Breast epithelium (tissue), 4 donors: ENCODE results near the gene SYNPO2. TPM values are rescaled to one million over a fixed set of nuclear protein-coding genes. Genes with fewer than 3 reads are reported as not detected.

Source experiments
- DNase-seq, 2 donors: peaks; one replicate each; pipeline ENCODE4 v3.0.0-alpha.2; 2019; ENCODE audit warnings: low spot score in 2 of 2
- H3K27ac ChIP-seq, 2 donors: fragments of 200-600 bp; sonication (generic) in 1 of 2; one replicate each; pipeline ENCODE4 v1.5.1; 2016 to 2019; ENCODE audit warnings: mild to moderate bottlenecking in 1 of 2
- H3K27me3 ChIP-seq, 2 donors: fragments of 200-600 bp; sonication (generic) in 1 of 2; one replicate each; pipeline versions ENCODE4 v1.5.1 to v1.6.0; 2017 to 2019; ENCODE audit warnings: control low read depth in 1 of 2, mild to moderate bottlenecking in 1 of 2
- H3K36me3 ChIP-seq: fragments of 200-600 bp; one replicate; pipeline ENCODE4 v1.5.1; 2019
- H3K4me1 ChIP-seq, 2 donors: fragments of 200-600 bp; sonication (generic); one replicate each; pipeline ENCODE4 v1.5.1; 2016 to 2019; ENCODE audit warnings: control low read depth in 1 of 2
- H3K4me3 ChIP-seq, 3 donors: fragments of 200-600 bp; sonication (generic); 1 replicate in 2 of 3; 2 replicates in 1 of 3; pipeline ENCODE4 v1.5.1; 2016 to 2019; ENCODE audit warnings: mild to moderate bottlenecking in 3 of 3, moderate library complexity in 2 of 3
- H3K9me3 ChIP-seq, 2 donors: fragments of 200-600 bp; sonication (generic) in 1 of 2; one replicate each; pipeline ENCODE4 v1.5.1; 2016 to 2019; ENCODE audit warnings: control low read depth in 1 of 2
- POLR2A ChIP-seq: fragments of 450-650 bp; IDR thresholded peaks from one replicate; pipeline ENCODE4 v1.6.1; 2016; ENCODE audit warnings: antibody characterized with exemption, mild to moderate bottlenecking, moderate library complexity
- POLR2AphosphoS5 ChIP-seq, 3 donors: sonication (generic); formaldehyde crosslinking; IDR thresholded peaks; one replicate each; pipeline ENCODE4 v1.6.1; 2017; ENCODE audit warnings: antibody characterized with exemption in 3 of 3
- intact Hi-C: fragments of 100-400 bp; cut with DNase I; formaldehyde crosslinking; loops from one replicate; pipeline ENCODE4 v1.15.1; 2023; ENCODE audit warnings: low total_unique reads
- total RNA-seq, 3 donors: library from RNA; depleted of rRNA; stranded (reverse); fragments of >200 nt; gene quantifications; one replicate each; pipeline ENCODE4 v1.1.0, GENCODE V29; 2016
- TF ChIP-seq, protein P1 (sequence below), 3 donors: fragments of 450-650 bp; IDR thresholded peaks; one replicate each; pipeline ENCODE4 v1.5.1; 2016 to 2017; ENCODE audit warnings: antibody characterized with exemption in 3 of 3, mild to moderate bottlenecking in 3 of 3, moderate library complexity in 3 of 3

SYNPO2 gene
- total RNA-seq, 3 donors from 2014 or later = 30.2 to 90.1 (median 52.7) TPM

DNA sequence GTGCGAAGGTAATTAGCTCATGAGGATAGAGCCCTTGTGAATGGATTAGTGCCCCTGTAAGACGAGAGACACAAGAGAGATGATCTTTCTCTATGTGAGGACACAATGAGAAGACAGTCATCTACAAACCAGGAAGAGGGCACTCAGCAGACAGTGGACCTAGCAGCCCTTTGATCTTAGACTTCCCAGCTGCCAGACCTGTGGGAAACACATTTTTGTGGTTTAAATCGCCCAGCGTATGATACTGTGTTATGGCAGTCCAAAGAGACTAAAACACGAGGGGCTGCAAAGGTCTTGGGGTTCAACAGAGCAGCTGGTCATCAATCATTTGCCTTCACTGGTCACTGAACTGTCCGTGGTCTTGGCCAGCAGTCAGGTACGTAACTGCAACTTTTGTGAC lies 9.2 kb upstream of the SYNPO2 start:
- no peaks in the 10 kb centered on the region for H3K9me3 ChIP-seq
- no peaks in the 10 kb centered on the region for H3K4me1 ChIP-seq
- H3K36me3 ChIP-seq = no peaks in the 10 kb centered on the region
- H3K4me3 ChIP-seq = no peak overlapping the region
- intact Hi-C loops = no loop called here
- H3K27me3 ChIP-seq = no peaks in the 10 kb centered on the region
- no peak overlapping the region for H3K27ac ChIP-seq
- no peak for DNase-seq
- TF ChIP-seq, protein P1, sequence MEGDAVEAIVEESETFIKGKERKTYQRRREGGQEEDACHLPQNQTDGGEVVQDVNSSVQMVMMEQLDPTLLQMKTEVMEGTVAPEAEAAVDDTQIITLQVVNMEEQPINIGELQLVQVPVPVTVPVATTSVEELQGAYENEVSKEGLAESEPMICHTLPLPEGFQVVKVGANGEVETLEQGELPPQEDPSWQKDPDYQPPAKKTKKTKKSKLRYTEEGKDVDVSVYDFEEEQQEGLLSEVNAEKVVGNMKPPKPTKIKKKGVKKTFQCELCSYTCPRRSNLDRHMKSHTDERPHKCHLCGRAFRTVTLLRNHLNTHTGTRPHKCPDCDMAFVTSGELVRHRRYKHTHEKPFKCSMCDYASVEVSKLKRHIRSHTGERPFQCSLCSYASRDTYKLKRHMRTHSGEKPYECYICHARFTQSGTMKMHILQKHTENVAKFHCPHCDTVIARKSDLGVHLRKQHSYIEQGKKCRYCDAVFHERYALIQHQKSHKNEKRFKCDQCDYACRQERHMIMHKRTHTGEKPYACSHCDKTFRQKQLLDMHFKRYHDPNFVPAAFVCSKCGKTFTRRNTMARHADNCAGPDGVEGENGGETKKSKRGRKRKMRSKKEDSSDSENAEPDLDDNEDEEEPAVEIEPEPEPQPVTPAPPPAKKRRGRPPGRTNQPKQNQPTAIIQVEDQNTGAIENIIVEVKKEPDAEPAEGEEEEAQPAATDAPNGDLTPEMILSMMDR (IDR thresholded peaks at IDR 0.05) = no peak
- TF ChIP-seq POLR2AphosphoS5 (IDR thresholded peaks at IDR 0.05) (no peak), POLR2A (no peak)

- Histone ChIP-seq H3K4me1 (no peaks in the 10 kb centered on the region), H3K9me3 (no peaks in the 10 kb centered on the region), H3K27me3 (no peaks in the 10 kb centered on the region), H3K36me3 (no peaks in the 10 kb centered on the region), H3K27ac (no peak overlapping the region), H3K4me3 (no peak overlapping the region)
- peak in 1 of 2 donors; percentile 42 for DNase-seq
- no peak for TF ChIP-seq POLR2A
- no peak for TF ChIP-seq POLR2AphosphoS5 (IDR thresholded peaks at IDR 0.05)
- TF ChIP-seq, protein P1 (IDR thresholded peaks at IDR 0.05) = no peak
- intact Hi-C loops = no loop called here
Measured at GRCh38 chr4:118881512-118882146, 7.0 kb upstream of the SYNPO2 start.

- Histone ChIP-seq H3K36me3 (no peaks in the 10 kb centered on the region), H3K27ac (no peak overlapping the region), H3K4me1 (no peaks in the 10 kb centered on the region), H3K27me3 (no peaks in the 10 kb centered on the region), H3K9me3 (no peaks in the 10 kb centered on the region), H3K4me3 (no peak overlapping the region)
- no peak for DNase-seq
- TF ChIP-seq POLR2AphosphoS5 (IDR thresholded peaks at IDR 0.05) (no peak), POLR2A (no peak)
- TF ChIP-seq, protein P1 (IDR thresholded peaks at IDR 0.05) = no peak
- intact Hi-C loops = no loop called here
Measured at GRCh38 chr4:118883861-118884260, 4.8 kb upstream of the SYNPO2 start.

DNA sequence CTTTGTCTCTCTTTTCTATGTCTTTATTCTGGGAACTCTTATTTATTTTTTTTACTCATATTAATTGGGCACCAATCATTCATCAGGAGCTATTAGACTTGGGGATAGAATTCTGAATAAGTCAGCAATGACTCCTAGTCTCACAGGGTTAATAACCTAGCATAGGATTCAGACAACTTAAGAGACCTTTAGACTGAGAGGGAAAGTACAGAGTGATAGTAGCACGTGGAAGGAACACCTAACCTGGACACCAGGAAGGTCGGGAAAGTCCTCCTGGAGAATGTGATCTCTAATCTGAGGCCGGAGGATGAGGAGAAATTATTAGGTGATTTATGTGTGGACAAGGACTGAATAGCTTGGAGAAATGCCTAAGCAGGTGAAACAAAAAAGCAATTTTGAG lies 3.9 kb upstream of the SYNPO2 start:
- H3K27ac ChIP-seq = no peak overlapping the region
- DNase-seq = no peak
- H3K27me3 ChIP-seq = no peaks in the 10 kb centered on the region
- H3K4me1 ChIP-seq = no peaks in the 10 kb centered on the region
- TF ChIP-seq POLR2AphosphoS5 (IDR thresholded peaks at IDR 0.05) = no peak
- TF ChIP-seq, protein P1 (IDR thresholded peaks at IDR 0.05) = no peak
- no peak for TF ChIP-seq POLR2A
- H3K36me3 ChIP-seq = no peaks in the 10 kb centered on the region
- H3K9me3 ChIP-seq = no peaks in the 10 kb centered on the region
- H3K4me3 ChIP-seq = no peak overlapping the region
- intact Hi-C loops = no loop called here

DNA sequence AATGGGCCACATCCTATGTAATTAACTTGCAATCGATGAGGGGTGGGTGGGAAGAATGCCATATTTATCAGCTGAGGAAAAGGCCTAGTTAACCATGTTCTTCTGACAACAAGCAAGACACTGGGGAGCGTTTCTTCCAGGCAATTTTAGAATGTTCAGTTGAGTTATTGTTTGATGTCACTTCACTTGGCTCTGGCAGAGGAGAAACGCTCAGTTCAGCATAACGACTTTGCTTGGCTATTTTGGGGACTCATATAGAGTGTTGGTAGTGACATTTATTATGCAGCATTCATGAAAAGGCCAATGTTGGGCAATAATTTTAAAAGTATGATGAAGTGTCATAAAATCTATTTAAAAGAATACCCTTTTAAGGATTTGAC lies 648 bp downstream of the SYNPO2 start:
- Histone ChIP-seq H3K27me3 (no peaks in the 10 kb centered on the region), H3K4me1 (no peaks in the 10 kb centered on the region), H3K9me3 (no peaks in the 10 kb centered on the region), H3K4me3 (peak overlapping the region; percentile 38 to 70 (median 56)), H3K27ac (peak overlapping the region; percentile 55 to 69), H3K36me3 (no peaks in the 10 kb centered on the region)
- TF ChIP-seq POLR2AphosphoS5 (IDR thresholded peaks at IDR 0.05) (no peak), POLR2A (no peak)
- TF ChIP-seq, protein P1 (IDR thresholded peaks at IDR 0.05) = no peak
- DNase-seq = no peak
- intact Hi-C loops = loop anchor here (2.0 kb wide), 1 partner anchor 59 kb away; no protein-coding TSS in a partner anchor
